Keratinocyte (primary cell): ENCODE data around the gene BRF1. TPM values are rescaled to one million over a fixed set of nuclear protein-coding genes. Genes with fewer than 3 reads are reported as not detected.

ENCODE experiments used
- DNase-seq: peaks from one replicate; pipeline ENCODE4 v3.0.0-alpha.2; 2011; ENCODE audit warnings: low read depth, missing footprints, low spot score
- FAIRE-seq: peaks from 2 replicates; lab custom pipeline; 2011; peaks lifted over from hg19 to GRCh38; lab: Jason Lieb, UNC
- H2AFZ ChIP-seq: 2 replicates; pipeline ENCODE4 v1.6.0; 2012; ENCODE audit warnings: low read length, control low read depth, inconsistent platforms; ENCODE audit not compliant: control insufficient read depth
- H3K27ac ChIP-seq: 2 replicates; pipeline ENCODE4 v1.5.1; 2011; ENCODE audit warnings: low read length; ENCODE audit not compliant: control insufficient read depth, insufficient read depth
- H3K27me3 ChIP-seq: 3 replicates; pipeline ENCODE4 v1.6.0; 2011; ENCODE audit warnings: low read length; ENCODE audit not compliant: control insufficient read depth, insufficient read depth; ENCODE audit errors: extremely low read depth
- H3K36me3 ChIP-seq, 2 experiments: 2 replicates in 1 of 2; 3 replicates in 1 of 2; pipeline ENCODE4 v1.5.1; 2011; ENCODE audit warnings: low read length in 2 of 2, mild to moderate bottlenecking in 1 of 2; ENCODE audit not compliant: control insufficient read depth in 2 of 2, insufficient read depth in 2 of 2; ENCODE audit errors: extremely low read depth in 1 of 2
- H3K4me1 ChIP-seq: 3 replicates; pipeline ENCODE4 v1.5.1; 2011; ENCODE audit warnings: low read length; ENCODE audit not compliant: control insufficient read depth, insufficient read depth; ENCODE audit errors: extremely low read depth
- H3K4me2 ChIP-seq: 3 replicates; pipeline ENCODE4 v1.6.0; 2011; ENCODE audit warnings: low read depth, low read length; ENCODE audit not compliant: control insufficient read depth, insufficient read depth; ENCODE audit errors: extremely low read depth
- H3K4me3 ChIP-seq, 3 experiments: fragments of 200-600 bp in 1 of 3; sonication (generic) in 1 of 3; 2 replicates in 2 of 3; 3 replicates in 1 of 3; pipeline ENCODE4 v1.5.1; 2011 to 2016; ENCODE audit warnings: low read length in 3 of 3, mild to moderate bottlenecking in 3 of 3, control low read depth in 2 of 3, inconsistent platforms in 1 of 3, low read depth in 1 of 3, mixed read lengths in 1 of 3, mixed run types in 1 of 3, moderate library complexity in 1 of 3; ENCODE audit not compliant: control insufficient read depth in 2 of 3, insufficient read depth in 2 of 3; ENCODE audit errors: extremely low read depth in 1 of 3
- H3K79me2 ChIP-seq: 2 replicates; pipeline ENCODE4 v1.6.0; 2012; ENCODE audit warnings: low read length; ENCODE audit not compliant: control insufficient read depth, insufficient read depth
- H3K9ac ChIP-seq: 3 replicates; pipeline ENCODE4 v1.6.0; 2011; ENCODE audit warnings: low read length; ENCODE audit not compliant: control insufficient read depth, insufficient read depth; ENCODE audit errors: extremely low read depth
- H3K9me1 ChIP-seq: 3 replicates; pipeline ENCODE4 v1.6.0; 2011; ENCODE audit warnings: low read length; ENCODE audit not compliant: control insufficient read depth, insufficient read depth; ENCODE audit errors: extremely low read depth
- H3K9me3 ChIP-seq: 2 replicates; pipeline ENCODE4 v1.5.1; 2012; ENCODE audit warnings: low read depth, low read length; ENCODE audit not compliant: control insufficient read depth
- H4K20me1 ChIP-seq: 3 replicates; pipeline ENCODE4 v1.6.0; 2011; ENCODE audit warnings: low read length; ENCODE audit not compliant: control insufficient read depth, insufficient read depth; ENCODE audit errors: extremely low read depth
- EZH2 ChIP-seq: IDR thresholded peaks from one replicate; pipeline ENCODE4 v1.6.1; 2012; ENCODE audit warnings: inconsistent platforms, mild to moderate bottlenecking, low read length, moderate library complexity
- dilution Hi-C: fragments of 300-500 bp; cut with MboI; formaldehyde crosslinking; loops from one replicate; pipeline ENCODE4 v1.7.0; 2020; ENCODE audit warnings: low sequenced_read_pairs; ENCODE audit not compliant: extremely low pct_ligation_motif_present
- polyA plus RNA-seq, 5 experiments: library from polyadenylated mRNA; depleted of rRNA in 3 of 5; stranded (reverse) in 3 of 5; stranded (forward) in 1 of 5; unstranded in 1 of 5; fragments of >200 nt; gene quantifications; 1 replicate in 1 of 5; 2 replicates in 3 of 5; 3 replicates in 1 of 5; pipeline versions ENCODE4 v1.2.1 to v1.2.3, GENCODE V29; 2011 to 2012; ENCODE audit warnings: missing spikeins in 2 of 5, low read depth in 1 of 5, low replicate concordance in 1 of 5
- TF ChIP-seq, protein P1 (sequence below), 3 experiments: IDR thresholded peaks in 1 of 3; conservative IDR thresholded peaks in 1 of 3; optimal IDR thresholded peaks in 1 of 3; 2 replicates in 2 of 3; 3 replicates in 1 of 3; pipeline versions ENCODE3 to v1.5.1; 2011; ENCODE audit warnings: low read length in 3 of 3, mild to moderate bottlenecking in 3 of 3, moderate library complexity in 2 of 3, control low read depth in 1 of 3, inconsistent platforms in 1 of 3; ENCODE audit not compliant: insufficient read depth in 2 of 3; ENCODE audit errors: extremely low read depth in 1 of 3

BRF1 gene
- polyA plus RNA-seq, 1 donor (not counting 4 experiments of a cell fraction or from before 2014, with no cell fraction given), result 6.5 TPM

DNA sequence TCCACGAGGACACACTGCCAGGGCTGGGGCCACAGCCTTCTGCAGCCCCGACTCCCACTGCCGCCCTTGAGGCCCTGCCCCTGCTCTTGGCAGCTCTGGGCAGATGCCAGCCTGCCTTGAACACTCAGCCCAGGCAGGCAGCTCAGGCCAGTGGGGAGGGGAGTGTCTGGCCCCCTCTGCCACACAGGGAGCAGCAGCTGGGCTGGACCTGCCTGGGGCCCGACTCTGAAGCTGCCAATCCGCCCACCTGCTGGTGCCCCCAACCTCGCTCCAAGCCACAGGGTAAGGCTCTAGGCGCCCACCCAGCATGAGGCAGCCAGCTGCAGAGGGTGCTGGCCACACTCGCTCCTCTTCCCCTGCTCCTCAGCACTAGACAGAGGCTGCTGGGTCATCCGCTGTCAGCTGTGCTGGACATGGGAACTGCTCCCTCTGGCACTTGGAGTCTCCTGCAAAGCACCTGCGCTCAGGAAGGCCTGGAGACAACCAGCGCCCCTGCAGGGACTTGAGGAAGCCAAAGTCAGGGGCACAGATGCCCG, 95.1 kb downstream of the BRF1 start:
- no peak for TF ChIP-seq EZH2
- TF ChIP-seq, protein P1, sequence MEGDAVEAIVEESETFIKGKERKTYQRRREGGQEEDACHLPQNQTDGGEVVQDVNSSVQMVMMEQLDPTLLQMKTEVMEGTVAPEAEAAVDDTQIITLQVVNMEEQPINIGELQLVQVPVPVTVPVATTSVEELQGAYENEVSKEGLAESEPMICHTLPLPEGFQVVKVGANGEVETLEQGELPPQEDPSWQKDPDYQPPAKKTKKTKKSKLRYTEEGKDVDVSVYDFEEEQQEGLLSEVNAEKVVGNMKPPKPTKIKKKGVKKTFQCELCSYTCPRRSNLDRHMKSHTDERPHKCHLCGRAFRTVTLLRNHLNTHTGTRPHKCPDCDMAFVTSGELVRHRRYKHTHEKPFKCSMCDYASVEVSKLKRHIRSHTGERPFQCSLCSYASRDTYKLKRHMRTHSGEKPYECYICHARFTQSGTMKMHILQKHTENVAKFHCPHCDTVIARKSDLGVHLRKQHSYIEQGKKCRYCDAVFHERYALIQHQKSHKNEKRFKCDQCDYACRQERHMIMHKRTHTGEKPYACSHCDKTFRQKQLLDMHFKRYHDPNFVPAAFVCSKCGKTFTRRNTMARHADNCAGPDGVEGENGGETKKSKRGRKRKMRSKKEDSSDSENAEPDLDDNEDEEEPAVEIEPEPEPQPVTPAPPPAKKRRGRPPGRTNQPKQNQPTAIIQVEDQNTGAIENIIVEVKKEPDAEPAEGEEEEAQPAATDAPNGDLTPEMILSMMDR (optimal IDR thresholded peaks at IDR 0.05 in 1 of 3, IDR thresholded peaks at IDR 0.05 in 1 of 3, conservative IDR thresholded peaks at IDR 0.05 in 1 of 3; ENCODE audit: extremely low read depth in 1 of 3, insufficient read depth in 2 of 3, low read length in 3 of 3), result no peak
- Histone ChIP-seq H3K9ac (no peak overlapping the region), H3K9me3 (no peaks in the 10 kb centered on the region), H3K36me3 (peaks cover 0 to 3% of the 10 kb centered on the region in 2 experiments), H3K4me3 (no peak overlapping the region), H3K27me3 (no peaks in the 10 kb centered on the region), H3K4me2 (no peak overlapping the region), H3K4me1 (peaks cover 11% of the 10 kb centered on the region), H3K27ac (no peak overlapping the region), H2AFZ (no peak overlapping the region), H3K9me1 (no peaks in the 10 kb centered on the region), H4K20me1 (no peaks in the 10 kb centered on the region), H3K79me2 (no peaks in the 10 kb centered on the region)
- dilution Hi-C loops, result no loop called here
- DNase-seq (no peak), FAIRE-seq (no peak)

- H3K27me3 ChIP-seq, result no peaks in the 10 kb centered on the region
- H4K20me1 ChIP-seq, result no peaks in the 10 kb centered on the region
- no peak overlapping the region for H2AFZ ChIP-seq
- no peaks in the 10 kb centered on the region for H3K79me2 ChIP-seq
- DNase-seq (no peak), FAIRE-seq (no peak)
- peaks cover 11% of the 10 kb centered on the region for H3K4me1 ChIP-seq
- H3K4me3 ChIP-seq, result no peak overlapping the region
- H3K9me1 ChIP-seq, result no peaks in the 10 kb centered on the region
- H3K36me3 ChIP-seq, result peaks cover 0 to 3% of the 10 kb centered on the region in 2 experiments
- H3K9ac ChIP-seq, result no peak overlapping the region
- dilution Hi-C loops, result no loop called here
- no peak overlapping the region for H3K27ac ChIP-seq
- peak overlapping the region; percentile 35 for H3K4me2 ChIP-seq
- TF ChIP-seq EZH2, result no peak
- TF ChIP-seq, protein P1 (optimal IDR thresholded peaks at IDR 0.05 in 1 of 3, IDR thresholded peaks at IDR 0.05 in 1 of 3, conservative IDR thresholded peaks at IDR 0.05 in 1 of 3; ENCODE audit: extremely low read depth in 1 of 3, insufficient read depth in 2 of 3, low read length in 3 of 3), result no peak
- H3K9me3 ChIP-seq, result no peaks in the 10 kb centered on the region
These were observed 95.7 kb downstream of the BRF1 start for GRCh38 chr14:105204931-105205672.
